Right lobe of liver (tissue), 4 donors: ENCODE data around the gene TCP1.

Experiments
- CTCF ChIP-seq, 4 donors: fragments of 200-600 bp in 3 of 4; fragments of 450-650 bp in 1 of 4; IDR thresholded peaks; one replicate each; pipeline versions ENCODE4 v1.5.1 to v1.8.0; 2016 to 2022; ENCODE audit warnings: antibody characterized with exemption in 4 of 4, mild to moderate bottlenecking in 2 of 4
- POLR2A ChIP-seq: fragments of 450-650 bp; IDR thresholded peaks from one replicate; pipeline ENCODE4 v1.6.1; 2017; ENCODE audit warnings: antibody characterized with exemption, mild to moderate bottlenecking
- donor health status: DM: no; HTN: no; CAD: no.
- donor health status: DM: no; HTN: no; CAD: no.
- donor health status: DM: no; HTN: yes; CAD: no.

- no peak for TF ChIP-seq CTCF (IDR thresholded peaks at IDR 0.05)
- no peak for TF ChIP-seq POLR2A
These were observed 40.1 kb upstream of the TCP1 start for GRCh38 chr6:159829526-159829925.
